ENCODE data around the gene TRABD2B.

TRABD2B gene

DNA sequence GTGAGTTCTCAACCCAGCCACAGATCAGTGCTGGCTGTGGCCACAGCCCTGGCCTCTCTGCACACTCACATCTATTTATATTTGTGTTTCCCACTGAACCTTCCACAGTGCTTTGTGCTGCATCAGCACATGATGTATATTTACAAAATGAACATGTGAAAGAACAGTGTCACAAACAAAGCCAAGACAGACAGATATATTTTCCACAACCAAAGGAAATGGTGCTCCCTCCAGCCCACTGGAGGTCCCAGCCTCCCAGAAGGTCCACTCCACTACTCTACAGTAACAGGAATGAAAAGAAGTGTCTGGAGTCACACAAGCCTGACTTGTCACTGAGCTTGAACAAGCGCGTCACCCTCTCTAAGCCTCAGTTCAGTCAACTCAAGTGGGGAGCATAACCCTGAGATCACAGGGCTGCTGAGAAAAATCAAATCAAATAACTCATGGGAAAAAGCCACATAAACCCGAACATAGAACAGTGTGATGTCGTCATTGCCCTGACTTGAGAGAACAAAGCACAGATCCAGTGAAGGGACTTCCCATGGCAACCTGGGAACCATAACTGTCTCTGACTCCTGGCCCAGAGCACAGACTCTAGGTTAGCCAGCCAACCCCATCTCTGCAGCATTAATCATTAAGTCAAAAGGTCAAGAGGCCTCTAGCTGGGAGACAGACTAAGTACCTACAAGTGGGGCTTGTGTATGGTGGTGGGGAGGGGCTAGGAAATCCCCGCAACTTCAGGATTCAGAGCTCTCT is 121.2 kb downstream of the TRABD2B start:
- peak; percentile 13 for DNase-seq (ENCODE audit: low spot score)

- DNase-seq (ENCODE audit: low spot score) = no peak
These were observed 122.1 kb downstream of the TRABD2B start for GRCh38 chr1:47875036-47875435.

DNA sequence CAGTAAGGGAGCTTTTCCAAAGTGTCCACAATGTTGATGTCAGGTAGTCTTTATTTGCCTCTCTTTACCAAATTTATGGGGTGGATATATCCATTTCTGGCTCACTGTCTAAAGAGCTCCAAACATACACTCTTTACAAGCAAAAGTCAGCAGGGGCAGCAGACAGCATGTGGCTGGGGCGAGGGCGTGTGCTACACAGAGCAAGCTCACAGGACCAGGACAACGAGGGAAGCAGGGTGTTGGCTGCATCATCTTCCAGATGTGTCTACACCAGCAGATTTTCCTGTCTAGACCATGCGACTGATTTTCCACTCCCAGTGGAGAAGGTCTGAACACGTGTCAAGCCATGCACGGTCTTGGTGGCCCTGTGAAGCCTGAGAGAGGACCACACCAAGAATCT is 123.8 kb downstream of the TRABD2B start:
- no peak for DNase-seq (ENCODE audit: low spot score)

DNA sequence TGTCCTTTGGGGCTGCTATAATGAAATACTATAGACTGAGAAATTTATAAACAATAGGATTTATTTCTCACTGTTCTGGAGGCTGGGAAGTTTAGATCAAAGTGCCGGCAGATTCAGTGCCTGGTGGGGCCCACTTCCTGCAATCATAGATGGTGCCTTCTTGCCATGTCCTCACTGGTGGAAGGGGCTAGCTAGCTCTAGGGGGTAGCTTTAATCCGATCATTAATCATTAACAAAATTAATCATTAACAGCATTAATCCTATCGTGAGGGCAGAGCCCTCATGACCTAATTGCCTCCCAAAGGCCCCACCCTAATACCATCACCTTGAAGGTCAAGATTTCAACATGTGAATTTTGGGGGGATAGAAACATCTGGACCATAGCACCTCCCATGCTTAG is 124.3 kb downstream of the TRABD2B start:
- no peak for DNase-seq (ENCODE audit: low spot score)

DNA sequence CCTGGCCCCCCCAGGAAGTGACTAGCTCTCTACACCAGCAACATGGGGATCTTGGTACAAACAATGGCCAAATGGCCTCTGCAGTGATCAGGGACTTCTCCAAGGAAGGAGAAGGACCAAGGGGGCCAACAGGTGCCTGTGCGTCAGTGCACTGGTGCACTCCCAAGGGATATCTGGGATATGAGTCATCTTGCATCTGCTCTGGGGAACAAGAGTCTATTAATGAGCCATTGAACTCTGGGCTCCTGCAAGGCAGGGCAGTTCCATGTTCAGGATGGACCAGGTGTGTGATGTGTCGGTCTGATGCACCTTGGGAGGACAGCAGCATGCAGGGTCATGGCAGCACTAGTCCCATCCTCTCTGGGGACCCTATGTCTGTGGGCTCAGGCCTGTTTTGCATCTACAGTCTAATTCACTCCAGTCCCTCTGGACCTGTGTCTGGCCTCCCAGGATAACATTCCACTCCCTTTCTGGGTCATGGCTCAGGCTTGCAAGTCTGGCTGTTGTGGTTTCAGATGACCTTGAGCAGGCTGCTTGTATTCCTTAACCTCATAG is 125.3 kb downstream of the TRABD2B start:
- peak; percentile 57 for DNase-seq (ENCODE audit: low spot score)

GRCh38 chr1:47870946-47871676 is 126.1 kb downstream of the TRABD2B start:
- no peak for DNase-seq (ENCODE audit: low spot score)

- DNase-seq (ENCODE audit: low spot score) = no peak
These were observed 126.7 kb downstream of the TRABD2B start for GRCh38 chr1:47870480-47870879.

DNA sequence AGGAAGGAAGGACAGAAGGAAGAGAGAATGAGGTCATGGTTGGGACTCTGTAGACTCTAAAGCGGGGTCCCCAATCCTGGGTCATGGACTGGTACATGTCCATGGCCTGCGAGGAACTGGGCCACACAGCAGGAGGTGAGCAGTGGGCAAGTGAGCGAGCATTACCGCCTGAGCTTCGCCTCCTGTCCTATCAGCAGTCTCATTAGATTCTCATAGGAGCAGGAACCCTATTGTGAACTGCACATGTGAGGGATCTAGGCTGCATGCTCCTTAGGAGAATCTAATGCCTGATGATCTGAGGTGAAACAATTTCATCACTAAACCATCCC is 128.9 kb downstream of the TRABD2B start:
- no peak for DNase-seq (ENCODE audit: low spot score)

GRCh38 chr1:47867438-47868347 is 129.5 kb downstream of the TRABD2B start:
- no peak for DNase-seq (ENCODE audit: low spot score)

GRCh38 chr1:47866601-47867437 is 130.4 kb downstream of the TRABD2B start:
- DNase-seq (ENCODE audit: low spot score) = no peak

GRCh38 chr1:47865881-47866535 is 131.2 kb downstream of the TRABD2B start:
- no peak for DNase-seq (ENCODE audit: low spot score)

DNA sequence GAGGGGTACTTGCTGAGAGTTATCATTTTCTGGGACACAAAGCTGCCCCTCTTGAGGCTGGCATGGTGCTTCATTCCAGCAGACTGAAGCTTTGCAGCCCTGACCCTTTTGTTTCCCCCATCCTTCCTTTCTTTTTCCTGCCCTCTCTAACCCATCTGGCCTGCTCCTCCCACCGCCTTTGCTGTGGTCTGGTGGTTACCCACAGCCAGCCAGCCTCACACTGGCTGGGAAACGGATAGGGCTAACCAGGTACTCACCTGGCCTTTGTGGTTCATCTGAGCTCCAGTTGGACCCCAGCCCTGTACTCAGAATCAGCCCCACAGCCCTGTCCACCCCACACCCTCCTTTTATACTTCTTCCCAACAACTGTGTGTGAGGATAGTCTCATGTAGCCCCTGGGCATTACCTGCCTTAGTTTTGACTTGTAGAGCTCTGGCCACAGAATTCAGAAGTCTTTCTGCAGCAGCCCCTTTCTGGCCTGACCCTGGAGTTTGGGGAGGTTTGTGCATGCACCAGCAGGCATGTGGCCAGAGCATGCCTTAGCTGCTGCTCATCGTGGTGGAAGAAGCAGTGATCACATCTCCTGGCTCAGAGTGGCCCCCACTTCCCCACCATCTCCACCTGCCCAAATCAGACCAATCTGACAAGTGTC is 138.0 kb downstream of the TRABD2B start:
- DNase-seq (ENCODE audit: low spot score) = no peak

- no peak for DNase-seq (ENCODE audit: low spot score)
These were observed 140.2 kb downstream of the TRABD2B start for GRCh38 chr1:47856996-47857395.

DNA sequence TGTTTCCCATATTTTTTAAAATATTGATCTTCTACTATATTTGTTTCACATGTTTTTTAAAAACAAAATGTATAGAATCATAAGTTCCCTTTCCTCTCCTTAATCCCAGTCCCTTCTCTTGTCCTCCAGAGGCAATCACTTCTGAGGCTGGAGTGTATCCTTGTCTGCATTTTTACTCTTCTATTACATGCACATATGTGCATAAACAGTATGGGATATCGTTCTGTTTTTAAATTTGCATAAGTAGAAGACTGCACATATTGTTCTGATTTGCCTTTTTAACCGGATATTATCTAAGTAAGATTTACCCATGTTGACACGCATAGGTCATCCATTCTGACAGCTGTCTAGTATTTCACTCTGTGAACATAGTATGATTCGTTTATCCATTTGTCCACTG is 142.0 kb downstream of the TRABD2B start:
- no peak for DNase-seq (ENCODE audit: low spot score)

- no peak for DNase-seq (ENCODE audit: low spot score)
These were observed 142.5 kb downstream of the TRABD2B start for GRCh38 chr1:47854552-47855144.

DNA sequence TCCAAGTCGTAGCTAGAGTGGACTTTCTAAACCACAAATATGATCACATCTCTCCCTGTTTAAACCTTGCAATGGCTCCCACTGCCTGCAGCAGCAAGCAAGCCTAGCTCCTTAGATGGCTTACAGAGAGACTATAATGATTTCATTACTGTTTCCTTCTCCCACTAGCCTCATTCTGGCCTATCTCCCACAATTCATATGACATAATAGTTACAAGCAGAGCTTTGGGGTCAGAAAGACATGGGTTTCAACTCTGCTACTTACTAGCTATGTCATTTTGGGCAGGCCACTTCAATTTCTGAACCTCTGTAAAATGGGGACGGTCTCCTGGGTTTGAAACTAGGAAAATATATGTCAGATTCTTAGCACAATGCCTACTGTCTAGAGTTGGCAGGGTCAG is 143.3 kb downstream of the TRABD2B start:
- DNase-seq (ENCODE audit: low spot score) = no peak

DNA sequence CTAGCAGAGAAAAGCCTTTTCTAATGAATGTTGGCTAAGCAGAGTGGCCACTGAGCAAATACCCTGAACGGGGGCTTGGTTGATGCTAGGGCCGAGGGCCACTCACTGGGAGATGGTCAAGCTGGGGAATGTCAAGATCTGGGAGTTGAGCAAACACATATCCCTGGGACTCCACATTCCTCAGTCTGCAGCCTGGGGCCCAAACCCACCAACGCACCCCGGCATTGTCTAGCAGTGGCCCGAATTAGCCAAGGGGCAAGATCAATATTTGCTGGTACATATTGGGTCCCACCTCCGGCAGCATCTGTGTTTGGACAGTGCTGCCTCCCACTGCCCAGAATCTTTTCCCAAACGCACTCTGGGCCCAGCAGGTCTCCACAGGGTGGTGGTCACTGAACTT is 144.1 kb downstream of the TRABD2B start:
- DNase-seq (ENCODE audit: low spot score) = no peak

DNA sequence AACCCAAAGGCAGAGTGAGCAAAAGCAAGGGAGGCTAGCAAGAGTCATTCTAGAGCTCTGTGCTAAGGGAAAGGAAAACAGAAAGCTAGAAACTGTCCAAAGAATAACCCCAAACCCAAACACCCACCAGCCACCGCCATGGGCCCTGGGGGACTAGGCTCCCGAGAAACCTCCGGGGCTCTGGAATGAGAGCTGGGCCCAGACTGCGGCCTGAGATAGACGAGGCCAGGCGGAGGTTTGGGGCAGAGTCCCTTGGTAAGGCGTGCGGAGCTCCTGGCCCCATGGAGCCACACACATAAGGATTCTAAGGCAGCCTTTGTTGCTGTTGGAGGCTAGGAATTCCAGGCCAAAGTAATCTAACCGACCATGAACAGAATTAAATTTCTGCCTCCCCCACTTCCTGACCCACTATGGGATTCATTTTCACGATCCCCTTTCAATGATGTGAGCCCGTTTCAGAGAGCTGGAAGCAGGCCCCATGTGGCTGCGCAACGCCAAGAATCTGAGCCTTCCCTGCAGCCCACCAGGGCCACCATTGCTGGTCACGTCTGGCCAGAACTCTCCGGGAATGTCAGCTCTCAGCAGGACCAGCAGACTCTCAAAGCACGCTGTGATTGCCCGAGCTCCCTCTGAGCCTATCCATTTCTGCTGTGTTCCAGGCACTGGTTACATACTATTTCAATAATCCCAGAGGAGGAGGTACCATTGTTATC is 145.0 kb downstream of the TRABD2B start:
- no peak for DNase-seq (ENCODE audit: low spot score)

DNA sequence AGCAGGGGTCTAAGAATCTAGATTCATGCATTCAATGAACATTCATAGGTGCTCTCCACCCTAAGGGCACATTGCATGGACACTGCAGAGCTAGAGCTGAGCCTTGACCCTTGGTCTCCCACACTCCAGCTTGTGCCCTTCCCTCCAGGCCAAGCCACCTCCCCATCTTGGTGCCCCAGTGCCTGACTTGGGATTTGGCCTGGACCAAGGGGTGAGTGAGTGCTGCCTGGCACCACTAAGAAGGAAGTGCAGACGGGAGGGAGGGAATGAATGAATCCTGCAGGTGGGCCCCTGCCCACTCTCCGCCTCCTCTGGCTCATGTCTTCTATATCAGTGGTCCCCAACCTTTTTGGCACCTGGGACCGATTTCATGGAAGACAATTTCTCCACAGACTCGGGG is 146.7 kb downstream of the TRABD2B start:
- DNase-seq (ENCODE audit: low spot score) = no peak
